Activated T-helper 1 cell treated with anti-CD3 and anti-CD28 coated beads, Interleukin-12 subunit alpha, Interleukin-12 subunit beta, Interleukin-2, Interleukin-4 antibody, amounts not matched to agents 30 ng/mL and 10 ng/mL and 1 ng/mL, durations not matched to agents 14 hours and 24 hours and 36 hours (primary cell): Measurements from ENCODE around the gene CFAP46. TPM values are rescaled to one million over a fixed set of nuclear protein-coding genes. Genes with fewer than 3 reads are reported as not detected.
"Not testable (repeated sequence)": the region's sequence is repeated elsewhere in the genome, so short reads cannot be mapped to it uniquely, and the experiment has no call there.

Source experiments
- DNase-seq: peaks from one replicate; pipeline ENCODE4 v3.0.0; 2021; ENCODE audit warnings: low spot score
- H3K27ac Mint-ChIP-seq: one replicate; pipeline ENCODE4 v1.8.0; 2021; ENCODE audit warnings: mild to moderate bottlenecking, mixed read lengths
- H3K27me3 Mint-ChIP-seq: one replicate; pipeline ENCODE4 v1.8.0; 2022; ENCODE audit warnings: mild to moderate bottlenecking, moderate library complexity, mixed read lengths; ENCODE audit not compliant: insufficient read depth
- H3K36me3 Mint-ChIP-seq: one replicate; pipeline ENCODE4 v1.8.0; 2021; ENCODE audit warnings: low read depth, mixed read lengths
- H3K4me1 Mint-ChIP-seq: one replicate; pipeline ENCODE4 v1.8.0; 2021; ENCODE audit warnings: low read depth, mixed read lengths
- H3K4me3 Mint-ChIP-seq: one replicate; pipeline ENCODE4 v1.8.0; 2021; ENCODE audit warnings: mild to moderate bottlenecking, moderate library complexity, mixed read lengths
- H3K9me3 Mint-ChIP-seq: one replicate; pipeline ENCODE4 v1.8.0; 2021; ENCODE audit warnings: mixed read lengths
- intact Hi-C: fragments of 100-400 bp; cut with micrococcal nuclease; formaldehyde crosslinking; loops from one replicate; pipeline ENCODE4 v1.15.1; 2024
- total RNA-seq: library from RNA; stranded (reverse); gene quantifications from 2 replicates; pipeline ENCODE4 v1.2.3, GENCODE V29; 2022

The CFAP46 gene
- total RNA-seq, 1 donor from 2014 or later, result not detected

GRCh38 chr10:132904814-132905649, 37.3 kb downstream of the CFAP46 start:
- no peak for DNase-seq
- Mint-ChIP-seq H3K9me3 (peaks cover 4% of the 10 kb centered on the region), H3K4me3 (no peak overlapping the region), H3K27ac (no peak overlapping the region), H3K4me1 (peaks cover 9% of the 10 kb centered on the region), H3K36me3 (no peaks in the 10 kb centered on the region), H3K27me3 (peaks cover 6% of the 10 kb centered on the region)
- intact Hi-C loops, result no loop called here

- Mint-ChIP-seq H3K4me1 (peaks cover 9% of the 10 kb centered on the region), H3K9me3 (peaks cover 4% of the 10 kb centered on the region), H3K36me3 (no peaks in the 10 kb centered on the region), H3K27me3 (peaks cover 6% of the 10 kb centered on the region), H3K27ac (no peak overlapping the region), H3K4me3 (no peak overlapping the region)
- DNase-seq, result no peak
- intact Hi-C loops, result no loop called here
Observed at GRCh38 chr10:132904181-132904813, 38.1 kb downstream of the CFAP46 start.

- H3K27me3 Mint-ChIP-seq, intact Hi-C loops, H3K4me1 Mint-ChIP-seq, DNase-seq, H3K9me3 Mint-ChIP-seq, H3K27ac Mint-ChIP-seq, H3K36me3 Mint-ChIP-seq, H3K4me3 Mint-ChIP-seq: not testable (repeated sequence)
Observed at GRCh38 chr10:132902656-132903575, 39.5 kb downstream of the CFAP46 start.

GRCh38 chr10:132901351-132901750, 41.0 kb downstream of the CFAP46 start:
- H3K27me3 Mint-ChIP-seq, result peaks cover 6% of the 10 kb centered on the region
- peaks cover 9% of the 10 kb centered on the region for H3K4me1 Mint-ChIP-seq
- H3K4me3 Mint-ChIP-seq, result no peak overlapping the region
- DNase-seq, result no peak
- peaks cover 4% of the 10 kb centered on the region for H3K9me3 Mint-ChIP-seq
- H3K27ac Mint-ChIP-seq, result no peak overlapping the region
- intact Hi-C loops, result no loop called here
- no peaks in the 10 kb centered on the region for H3K36me3 Mint-ChIP-seq

- Mint-ChIP-seq H3K36me3 (no peaks in the 10 kb centered on the region), H3K9me3 (peaks cover 4% of the 10 kb centered on the region), H3K4me3 (no peak overlapping the region), H3K27ac (no peak overlapping the region), H3K27me3 (peaks cover 6% of the 10 kb centered on the region), H3K4me1 (peaks cover 8% of the 10 kb centered on the region)
- intact Hi-C loops, result no loop called here
- DNase-seq, result no peak
Observed at GRCh38 chr10:132900211-132900756, 42.1 kb downstream of the CFAP46 start.

GRCh38 chr10:132899751-132900065, 42.7 kb downstream of the CFAP46 start:
- H3K27ac Mint-ChIP-seq, result no peak overlapping the region
- no peak overlapping the region for H3K4me3 Mint-ChIP-seq
- no peaks in the 10 kb centered on the region for H3K36me3 Mint-ChIP-seq
- peaks cover 4% of the 10 kb centered on the region for H3K27me3 Mint-ChIP-seq
- peaks cover 2% of the 10 kb centered on the region for H3K4me1 Mint-ChIP-seq
- intact Hi-C loops, result no loop called here
- H3K9me3 Mint-ChIP-seq, result peaks cover 4% of the 10 kb centered on the region
- DNase-seq, result no peak

- Mint-ChIP-seq H3K27me3 (peaks cover 9% of the 10 kb centered on the region), H3K4me1 (no peaks in the 10 kb centered on the region)
- DNase-seq, result no peak
Observed at GRCh38 chr10:132899054-132899750, 43.2 kb downstream of the CFAP46 start.

GRCh38 chr10:132898391-132899053, 43.8 kb downstream of the CFAP46 start:
- no peaks in the 10 kb centered on the region for H3K4me1 Mint-ChIP-seq
- no peaks in the 10 kb centered on the region for H3K36me3 Mint-ChIP-seq
- intact Hi-C loops, result no loop called here
- DNase-seq, result no peak
- no peak overlapping the region for H3K4me3 Mint-ChIP-seq
- H3K27ac Mint-ChIP-seq, result no peak overlapping the region
- H3K27me3 Mint-ChIP-seq, result peaks cover 12% of the 10 kb centered on the region
- peaks cover 4% of the 10 kb centered on the region for H3K9me3 Mint-ChIP-seq

More at GRCh38 chr10:132899054-132899750, 43.2 kb downstream of the CFAP46 start:
- intact Hi-C loops, result no loop called here
- H3K4me3 Mint-ChIP-seq, result no peak overlapping the region
- peaks cover 4% of the 10 kb centered on the region for H3K9me3 Mint-ChIP-seq
- no peaks in the 10 kb centered on the region for H3K36me3 Mint-ChIP-seq
- no peak overlapping the region for H3K27ac Mint-ChIP-seq

GRCh38 chr10:132897516-132898381, 44.6 kb downstream of the CFAP46 start:
- Mint-ChIP-seq H3K4me1 (no peaks in the 10 kb centered on the region), H3K36me3 (no peaks in the 10 kb centered on the region), H3K4me3 (no peak overlapping the region), H3K9me3 (peaks cover 4% of the 10 kb centered on the region), H3K27me3 (peaks cover 8% of the 10 kb centered on the region), H3K27ac (no peak overlapping the region)
- DNase-seq, result no peak
- intact Hi-C loops, result no loop called here

- H3K27me3 Mint-ChIP-seq, H3K36me3 Mint-ChIP-seq, DNase-seq, H3K4me1 Mint-ChIP-seq, intact Hi-C loops, H3K4me3 Mint-ChIP-seq, H3K9me3 Mint-ChIP-seq, H3K27ac Mint-ChIP-seq: not testable (repeated sequence)
Observed at GRCh38 chr10:132893786-132894185, 48.6 kb downstream of the CFAP46 start.

GRCh38 chr10:132893090-132893489, 49.3 kb downstream of the CFAP46 start:
- intact Hi-C loops, result no loop called here
- no peak overlapping the region for H3K4me3 Mint-ChIP-seq
- no peaks in the 10 kb centered on the region for H3K36me3 Mint-ChIP-seq
- H3K9me3 Mint-ChIP-seq, result no peaks in the 10 kb centered on the region
- peaks cover 10% of the 10 kb centered on the region for H3K27me3 Mint-ChIP-seq
- H3K27ac Mint-ChIP-seq, result no peak overlapping the region
- H3K4me1 Mint-ChIP-seq, result no peaks in the 10 kb centered on the region
- DNase-seq, result no peak
